Urinary bladder (tissue), 4 donors: ENCODE results near the gene WNT9A. TPM values are rescaled to one million over a fixed set of nuclear protein-coding genes. Genes with fewer than 3 reads are reported as not detected.

Experiments
- DNase-seq: peaks from one replicate; pipeline ENCODE4 v3.0.0-alpha.2; 2015; ENCODE audit errors: extremely low spot score
- H3K27ac ChIP-seq: one replicate; pipeline ENCODE4 v1.5.1; 2013; ENCODE audit warnings: low read depth, mild to moderate bottlenecking, moderate library complexity
- H3K36me3 ChIP-seq: one replicate; pipeline ENCODE4 v1.6.1; 2013; ENCODE audit warnings: mild to moderate bottlenecking, moderate library complexity; ENCODE audit not compliant: insufficient read depth
- H3K4me1 ChIP-seq: one replicate; pipeline ENCODE4 v1.6.1; 2013; ENCODE audit warnings: mild to moderate bottlenecking, moderate library complexity; ENCODE audit not compliant: insufficient read depth
- H3K4me3 ChIP-seq: one replicate; pipeline ENCODE4 v1.5.1; 2013; ENCODE audit warnings: low read depth, low read length
- WGBS: extraction: QIAGEN DNeasy Blood & Tissue Kit; methylation state at CpG from one replicate; pipeline ENCODE4 v1.1.7; 2013; 5-methylcytosine and 5-hydroxymethylcytosine counted together
- polyA plus RNA-seq: library from polyadenylated mRNA; stranded (reverse); fragments of 200-250 nt; gene quantifications from one replicate; pipeline ENCODE4 v1.2.3, GENCODE V29; 2013
- total RNA-seq: library from RNA; depleted of rRNA; stranded (reverse); fragments of >200 nt; gene quantifications from one replicate; pipeline ENCODE4 v1.2.3, GENCODE V29; 2014
- donor health status: healthy with polysubstance abuse.
- donor health status: healthy.

WNT9A gene
- total and polyA plus RNA-seq, 2 donors, result 2.7 to 9.4 TPM

DNA sequence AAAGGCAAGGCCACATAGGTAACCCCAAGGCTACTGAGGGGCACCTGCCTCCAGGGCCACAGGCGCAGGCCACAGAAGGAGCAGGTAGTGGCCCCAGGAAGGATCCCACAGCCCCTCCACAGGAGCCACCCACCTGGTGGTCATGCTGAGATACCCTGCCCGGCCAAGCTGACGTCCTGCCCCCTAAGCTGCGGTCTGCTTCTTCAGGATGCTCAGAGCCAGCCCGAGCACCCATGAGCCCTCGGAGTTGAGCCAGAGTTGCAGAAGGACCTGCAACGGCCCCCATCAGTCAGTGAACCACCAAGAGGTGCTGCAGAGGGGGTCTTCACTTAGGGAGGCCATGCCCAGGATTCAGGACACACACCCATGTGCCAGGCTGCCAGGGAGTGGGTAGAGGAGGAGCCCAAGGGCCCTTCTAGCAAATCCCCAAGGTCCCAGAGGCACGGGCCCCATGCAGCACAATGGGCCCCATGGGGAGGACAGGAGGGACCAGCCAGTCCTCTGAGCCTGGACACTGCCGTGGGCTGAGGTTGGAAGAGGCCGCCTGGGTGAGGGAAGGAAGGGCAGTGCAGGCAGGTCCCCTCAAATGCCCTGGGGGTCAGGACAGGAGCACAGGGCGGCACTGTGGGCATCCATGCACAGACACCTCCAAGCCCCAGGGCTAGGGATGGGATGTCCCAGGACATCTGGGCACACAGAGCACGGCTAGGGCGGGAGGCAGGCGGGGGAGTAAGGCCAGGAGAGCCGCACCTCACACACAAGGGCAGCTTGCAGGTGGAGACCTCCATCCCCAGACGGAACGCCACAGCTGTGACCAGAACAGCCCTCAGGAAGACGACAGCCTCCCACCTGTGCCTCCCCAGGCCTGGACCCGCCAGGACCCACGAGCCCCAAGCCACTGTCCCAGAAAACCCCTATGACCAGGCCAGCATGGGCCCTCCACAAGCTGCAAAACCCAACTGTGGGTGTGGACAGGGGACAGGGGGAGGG lies 20.5 kb downstream of the WNT9A start:
- 88% methylated on average over 20 of the region's 20 CpGs for WGBS
- H3K4me1 ChIP-seq, result no peaks in the 10 kb centered on the region

DNA sequence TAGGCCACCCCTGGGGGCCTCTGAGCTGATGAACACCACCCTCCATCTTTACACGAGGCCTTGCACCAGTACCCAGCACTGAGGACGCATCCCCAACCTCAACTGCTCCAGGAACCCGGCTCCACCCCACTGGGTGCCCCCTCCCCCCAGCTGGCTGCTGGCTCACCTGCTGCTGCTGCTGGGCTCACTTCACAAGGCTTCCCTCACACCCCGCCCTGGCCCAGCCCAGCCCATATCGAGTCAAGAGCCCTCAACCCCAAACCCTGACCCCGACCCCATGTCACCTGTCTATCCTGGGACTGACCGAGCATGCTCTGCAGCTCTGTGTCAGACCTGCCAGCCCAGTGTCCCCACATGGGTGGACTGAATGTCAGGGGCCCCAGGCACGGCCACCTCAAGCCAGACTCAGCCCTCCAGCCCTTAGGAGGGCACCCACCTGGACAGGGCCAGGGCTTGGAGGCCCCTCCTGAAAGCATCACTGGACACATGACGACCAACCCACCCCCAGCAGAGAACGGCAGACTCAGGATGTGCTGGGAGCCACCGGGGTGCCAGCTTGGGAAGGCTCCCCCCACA lies 21.4 kb downstream of the WNT9A start:
- Histone ChIP-seq H3K27ac (no peak overlapping the region), H3K4me3 (no peak overlapping the region), H3K36me3 (no peaks in the 10 kb centered on the region), H3K4me1 (no peaks in the 10 kb centered on the region)
- DNase-seq, result no peak
- WGBS, result 87% methylated on average over 11 of the region's 11 CpGs

More for the DNA sequence above, 20.5 kb downstream of the WNT9A start:
- DNase-seq, result no peak
- H3K4me3 ChIP-seq, result no peak overlapping the region
- H3K27ac ChIP-seq, result no peak overlapping the region
- no peaks in the 10 kb centered on the region for H3K36me3 ChIP-seq

DNA sequence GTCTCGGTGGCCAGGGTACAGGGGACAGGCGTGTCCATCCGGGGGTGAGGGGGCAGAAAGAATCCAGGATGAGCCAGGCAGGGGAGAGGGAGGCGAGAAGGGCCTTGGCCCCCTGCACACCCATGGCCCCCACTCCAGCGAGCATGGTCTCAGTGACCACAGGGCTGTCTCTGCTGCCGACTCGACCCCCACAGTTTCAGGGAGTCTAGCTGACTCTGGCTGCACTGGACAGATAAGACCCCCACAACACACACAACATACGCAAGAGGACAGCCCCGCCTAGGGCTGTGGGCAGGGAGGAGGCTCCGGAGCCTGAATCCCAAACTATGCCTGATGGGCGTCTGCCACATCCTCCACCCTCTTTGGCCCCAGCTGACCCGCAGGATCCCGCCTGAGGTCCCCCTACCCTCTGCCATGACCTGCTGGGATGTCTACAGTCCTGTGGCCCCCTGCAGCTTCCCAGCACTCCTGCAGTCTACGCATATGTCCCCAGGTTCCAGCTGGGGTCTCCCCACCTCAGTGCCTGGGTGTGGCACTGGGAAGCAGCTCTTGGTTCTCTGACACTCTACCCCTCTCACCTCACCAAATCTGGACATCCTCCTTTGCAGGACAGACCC lies 22.0 kb downstream of the WNT9A start:
- DNase-seq, result no peak
- WGBS, result 88% methylated on average over 14 of the region's 14 CpGs
- H3K4me1 ChIP-seq, result no peaks in the 10 kb centered on the region
- H3K27ac ChIP-seq, result no peak overlapping the region
- H3K36me3 ChIP-seq, result no peaks in the 10 kb centered on the region
- H3K4me3 ChIP-seq, result no peak overlapping the region

DNA sequence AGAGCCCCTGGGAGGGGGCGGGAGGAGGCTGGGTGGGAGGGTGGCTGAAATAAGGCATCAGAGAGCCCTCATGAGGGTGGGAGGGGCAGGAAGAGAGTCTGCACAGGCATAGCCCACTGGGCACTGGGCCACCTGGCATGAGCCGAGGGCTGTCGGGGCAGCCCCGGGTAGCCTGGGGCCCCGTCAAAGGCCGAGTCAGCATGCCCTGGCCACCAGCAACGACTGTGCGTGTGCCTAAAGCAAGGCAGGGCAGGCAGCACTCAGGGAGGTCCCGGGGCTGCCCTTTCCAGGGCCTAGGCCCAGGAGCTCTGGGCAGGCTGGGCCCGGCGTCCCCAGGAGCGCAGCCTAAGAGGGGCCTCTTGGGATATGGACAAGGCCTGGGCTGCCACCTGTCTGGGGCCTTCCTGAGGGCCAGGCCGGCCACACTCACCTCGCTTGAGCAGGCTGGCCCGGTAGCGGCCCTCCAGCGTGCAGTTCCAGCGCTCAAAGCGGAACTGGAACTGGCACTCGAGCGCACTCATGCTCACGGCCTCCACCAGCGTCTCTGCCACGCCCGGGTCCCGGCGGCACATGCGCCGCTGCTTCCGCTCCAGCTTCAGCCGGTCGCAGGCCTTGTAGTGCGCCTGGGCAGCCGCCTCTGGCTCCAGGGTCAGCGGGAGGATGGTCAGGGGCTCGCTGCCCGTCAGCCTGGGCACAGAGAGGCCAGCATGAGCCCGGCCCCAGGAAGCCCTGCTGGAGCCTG lies 22.7 kb downstream of the WNT9A start:
- Histone ChIP-seq H3K27ac (no peak overlapping the region), H3K36me3 (no peaks in the 10 kb centered on the region), H3K4me1 (no peaks in the 10 kb centered on the region), H3K4me3 (no peak overlapping the region)
- DNase-seq, result no peak
- 86% methylated on average over 38 of the region's 38 CpGs for WGBS

DNA sequence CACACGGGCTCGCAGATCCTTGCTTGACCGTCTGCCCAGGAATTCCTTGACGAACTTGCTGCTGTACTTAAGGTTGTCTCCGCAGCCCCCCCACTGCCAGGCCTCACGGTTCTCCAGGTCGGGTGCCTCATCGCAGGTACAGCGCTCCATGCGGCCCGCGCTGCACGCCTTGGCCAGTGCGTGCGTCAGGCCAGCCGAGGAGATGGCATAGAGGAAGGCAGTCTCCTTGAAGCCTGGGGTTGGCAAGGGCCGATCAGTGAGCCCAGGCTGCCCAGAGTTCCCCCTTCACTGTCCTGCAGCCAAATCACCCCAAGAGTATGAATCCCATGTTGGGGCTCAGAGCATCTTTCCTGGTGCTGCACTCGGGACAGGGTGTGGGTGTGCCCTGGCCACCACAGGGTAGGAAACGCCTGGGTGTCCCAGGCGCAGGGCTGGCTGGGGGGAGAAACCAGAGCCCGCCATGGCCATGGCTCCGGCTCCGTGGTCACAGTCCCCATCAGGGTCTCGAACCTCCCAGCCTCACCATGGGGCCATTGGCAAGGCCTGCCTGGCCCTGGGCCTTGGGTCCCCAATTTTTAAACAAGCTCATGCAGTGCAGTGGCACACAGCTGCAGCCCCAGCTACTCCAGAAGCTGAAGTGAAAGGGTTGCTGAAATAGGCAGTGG lies 23.4 kb downstream of the WNT9A start:
- Histone ChIP-seq H3K36me3 (no peaks in the 10 kb centered on the region), H3K4me3 (no peak overlapping the region), H3K4me1 (no peaks in the 10 kb centered on the region), H3K27ac (no peak overlapping the region)
- DNase-seq, result no peak
- 89% methylated on average over 24 of the region's 24 CpGs for WGBS

DNA sequence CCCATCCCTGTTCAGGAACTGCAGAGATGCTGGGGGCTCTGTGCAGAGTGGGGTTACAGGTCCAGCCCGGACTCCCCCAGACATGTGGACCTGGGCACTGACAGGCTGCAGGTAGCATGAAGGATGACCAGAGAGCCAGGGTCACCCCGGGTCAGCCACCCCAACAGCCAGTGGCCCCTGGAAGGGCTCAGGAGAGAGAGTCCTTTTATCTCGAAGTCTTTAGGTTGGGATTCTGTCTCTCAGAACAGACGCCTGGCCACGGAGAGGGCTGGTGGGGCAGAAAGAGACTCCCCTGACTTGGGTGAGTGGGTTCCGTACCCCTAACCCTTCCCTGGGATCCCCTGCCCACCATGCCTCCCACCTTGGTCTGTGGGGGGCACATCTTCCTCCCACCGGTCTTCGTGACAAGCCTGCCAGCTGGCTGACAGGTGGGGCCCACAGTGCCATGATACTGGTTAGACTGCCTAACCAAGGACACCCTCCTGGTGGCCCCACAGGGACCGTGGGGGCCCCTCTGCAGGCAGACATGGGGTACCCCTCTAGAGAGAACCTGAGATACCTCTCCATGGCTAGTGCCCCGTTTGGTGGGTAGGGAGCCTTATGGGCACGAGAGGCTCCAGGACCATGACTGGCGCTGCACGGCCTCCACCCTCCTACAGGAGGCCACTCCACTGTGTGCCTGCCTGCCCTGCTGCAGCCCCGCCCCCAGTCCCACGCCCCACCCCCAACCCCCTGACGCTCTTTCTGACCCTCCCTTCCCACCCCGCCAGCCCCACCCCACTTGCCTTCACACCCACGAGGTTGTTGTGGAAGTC lies 24.2 kb downstream of the WNT9A start:
- H3K36me3 ChIP-seq, result no peaks in the 10 kb centered on the region
- DNase-seq, result no peak
- H3K27ac ChIP-seq, result no peak overlapping the region
- H3K4me3 ChIP-seq, result no peak overlapping the region
- WGBS, result 84% methylated on average over 18 of the region's 18 CpGs
- no peaks in the 10 kb centered on the region for H3K4me1 ChIP-seq

DNA sequence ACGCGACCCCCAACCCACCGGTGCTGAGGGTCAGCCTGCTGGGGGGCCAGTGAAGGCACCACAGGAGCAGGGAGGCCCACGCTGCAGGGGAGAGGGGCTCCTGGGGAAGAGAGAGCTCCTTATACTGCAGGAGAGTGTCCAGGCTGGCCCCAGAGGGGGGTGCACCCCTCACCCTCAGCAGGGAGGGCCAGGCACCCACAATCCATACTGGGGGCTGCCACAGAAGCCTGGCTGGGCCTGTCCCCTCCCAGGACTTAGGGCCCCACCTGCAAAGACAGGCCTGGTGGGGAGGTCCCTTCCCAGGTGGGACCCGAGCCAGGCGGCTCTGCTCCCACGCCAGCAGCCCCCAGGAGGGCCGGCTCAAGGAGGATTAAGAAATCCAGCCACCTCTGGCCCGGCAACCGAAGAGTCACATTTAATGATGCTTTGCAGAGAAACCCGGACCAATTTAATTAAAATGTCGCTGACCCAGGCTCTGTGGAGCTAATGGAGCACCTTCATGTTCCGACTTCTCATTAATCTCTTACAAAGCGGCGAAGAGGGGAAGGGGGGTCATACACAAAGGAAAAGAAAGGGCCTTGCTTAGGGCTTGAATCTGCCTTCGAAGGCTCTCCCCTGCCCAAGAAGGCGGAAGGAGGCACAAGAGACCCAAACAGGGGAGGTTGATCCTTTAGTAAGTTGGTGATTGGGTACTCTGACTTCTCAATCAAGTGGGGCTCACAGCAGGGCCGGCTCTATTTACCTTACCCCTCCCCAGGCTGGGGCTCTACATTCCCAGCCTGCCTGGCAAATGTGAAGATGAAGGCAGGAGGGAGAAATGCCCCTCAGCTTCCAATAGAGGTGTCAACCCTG lies 25.0 kb downstream of the WNT9A start:
- 71% methylated on average over 18 of the region's 18 CpGs for WGBS
- H3K4me1 ChIP-seq, result no peaks in the 10 kb centered on the region
- DNase-seq, result no peak
- no peaks in the 10 kb centered on the region for H3K36me3 ChIP-seq
- H3K27ac ChIP-seq, result no peak overlapping the region
- H3K4me3 ChIP-seq, result no peak overlapping the region

DNA sequence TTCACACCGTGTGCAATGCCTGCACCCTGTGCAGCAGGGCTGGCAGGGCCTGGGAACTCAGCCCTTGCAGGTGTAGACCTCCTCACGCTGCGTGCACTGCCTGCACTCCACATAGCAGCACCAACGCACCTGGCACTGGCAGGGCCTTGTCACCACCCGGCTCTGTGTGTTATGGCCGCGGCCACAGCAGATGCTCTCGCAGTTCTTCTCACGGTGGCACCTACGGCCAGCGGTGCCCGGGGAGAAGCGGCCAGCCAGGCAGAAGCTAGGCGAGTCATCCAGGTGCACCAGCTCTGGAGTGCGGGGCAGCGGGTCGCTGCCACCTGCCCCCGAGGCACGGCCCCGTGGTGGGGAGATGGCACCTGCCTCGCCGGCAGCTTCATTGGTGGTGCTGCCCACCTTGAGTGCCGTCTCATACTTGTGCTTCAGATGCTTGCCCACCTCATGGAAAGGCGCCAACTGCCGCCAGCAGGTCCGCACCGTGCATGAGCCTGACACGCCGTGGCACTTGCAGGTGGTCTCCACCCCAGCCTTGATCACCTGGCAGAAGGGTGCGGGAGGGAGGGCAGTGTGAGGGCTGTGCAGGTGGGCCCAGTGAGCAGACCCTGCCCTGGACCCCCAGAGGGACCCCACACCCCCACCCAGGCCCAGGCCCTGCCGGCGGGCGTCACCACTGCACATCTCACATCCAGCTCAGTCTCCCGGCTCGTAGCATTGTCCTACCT lies 26.1 kb downstream of the WNT9A start:
- Histone ChIP-seq H3K36me3 (no peaks in the 10 kb centered on the region), H3K4me3 (no peak overlapping the region), H3K4me1 (no peaks in the 10 kb centered on the region), H3K27ac (no peak overlapping the region)
- 95% methylated on average over 35 of the region's 35 CpGs for WGBS
- no peak for DNase-seq

DNA sequence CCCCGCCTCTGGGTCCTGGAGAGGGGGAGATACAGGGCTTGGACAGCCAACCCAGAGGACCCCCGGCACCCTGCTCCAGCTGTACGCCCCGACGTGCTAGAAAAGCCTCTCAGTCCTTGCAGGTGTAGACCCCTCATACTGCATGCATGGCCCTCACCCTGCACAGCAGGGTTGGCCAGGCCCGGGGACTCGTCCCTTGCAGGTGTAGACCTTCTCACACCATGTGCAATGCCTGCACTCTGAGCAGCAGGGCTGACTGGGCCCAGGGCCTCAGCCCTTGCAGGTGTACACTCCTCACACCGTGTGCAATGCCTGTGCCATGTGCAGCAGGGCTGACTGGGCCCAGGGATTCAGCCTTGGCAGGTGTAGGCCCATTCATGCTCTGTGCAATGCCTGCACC lies 26.8 kb downstream of the WNT9A start:
- Histone ChIP-seq H3K27ac (no peak overlapping the region), H3K4me1 (no peaks in the 10 kb centered on the region), H3K4me3 (no peak overlapping the region), H3K36me3 (no peaks in the 10 kb centered on the region)
- 91% methylated on average over 8 of the region's 8 CpGs for WGBS
- no peak for DNase-seq

DNA sequence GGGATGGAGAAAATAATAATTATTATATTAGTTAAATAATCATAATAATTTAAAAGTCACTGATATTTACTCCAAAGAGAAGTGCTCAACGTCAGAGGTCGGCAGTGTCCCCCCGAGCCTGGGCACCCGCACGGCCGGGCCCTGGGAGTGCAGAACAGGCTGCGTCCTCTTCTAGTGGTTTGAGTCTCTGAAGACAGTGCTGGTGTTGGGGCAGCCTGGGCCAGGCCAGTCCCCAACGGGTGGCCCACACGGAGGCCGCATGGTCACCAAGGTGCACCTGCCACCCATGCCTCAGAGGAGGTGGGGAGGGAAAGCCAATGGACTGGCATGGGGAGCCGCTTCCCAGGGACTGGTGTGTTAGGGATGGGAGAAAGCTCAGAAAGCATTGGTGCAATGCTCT lies 27.3 kb downstream of the WNT9A start:
- 92% methylated on average over 11 of the region's 11 CpGs for WGBS
- Histone ChIP-seq H3K4me1 (no peaks in the 10 kb centered on the region), H3K27ac (no peak overlapping the region), H3K36me3 (no peaks in the 10 kb centered on the region), H3K4me3 (no peak overlapping the region)
- no peak for DNase-seq

DNA sequence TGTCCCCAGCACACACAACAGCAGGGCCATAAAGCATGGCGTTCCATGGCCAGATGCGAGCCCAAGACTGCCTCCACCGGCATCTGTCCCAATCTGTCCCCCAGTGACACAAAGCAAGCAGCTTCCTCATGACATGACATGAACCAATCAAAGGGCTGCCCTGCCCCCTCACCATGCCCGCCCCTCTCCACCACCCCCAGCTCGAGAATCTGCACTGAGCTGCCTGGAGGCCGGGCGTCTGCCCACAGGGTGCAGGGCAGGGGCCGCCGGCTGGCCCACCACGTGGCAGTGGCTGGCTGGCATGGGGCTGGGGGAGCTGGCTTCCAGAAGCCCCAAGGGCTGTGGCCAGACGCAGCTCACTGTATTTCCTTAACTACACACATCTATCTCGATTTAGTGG lies 27.8 kb downstream of the WNT9A start:
- DNase-seq, result no peak
- H3K27ac ChIP-seq, result no peak overlapping the region
- H3K36me3 ChIP-seq, result no peaks in the 10 kb centered on the region
- no peaks in the 10 kb centered on the region for H3K4me1 ChIP-seq
- 46% methylated on average over 12 of the region's 12 CpGs for WGBS
- H3K4me3 ChIP-seq, result no peak overlapping the region
